Camera-type eye (tissue), 1 donor: Measurements from ENCODE around the gene ERLEC1. TPM values are rescaled to one million over a fixed set of nuclear protein-coding genes. Genes with fewer than 3 reads are reported as not detected.

Experiments
- total RNA-seq: library from RNA; depleted of rRNA; stranded (reverse); fragments of >200 nt; gene quantifications from one replicate; pipeline ENCODE4 v1.2.3, GENCODE V29; 2014

The ERLEC1 gene
- 85.4 TPM for total RNA-seq

GRCh38 chr2:53786705-53787613 is at the start of gene ERLEC1, which contains the start of gene ASB3:
ERLEC1 (plus strand) TSS chr2:53787044; CDS start chr2:53787211, 167 bp downstream.
ASB3 (minus strand) TSS chr2:53786953; CDS start chr2:53765572, 21,381 bp downstream.

GRCh38 chr2:53767405-53768241 is 19.2 kb upstream of the ERLEC1 start, which contains the start of gene CHAC2:
CHAC2 (plus strand) TSS chr2:53767804; CDS start chr2:53767887, 83 bp downstream.

DNA sequence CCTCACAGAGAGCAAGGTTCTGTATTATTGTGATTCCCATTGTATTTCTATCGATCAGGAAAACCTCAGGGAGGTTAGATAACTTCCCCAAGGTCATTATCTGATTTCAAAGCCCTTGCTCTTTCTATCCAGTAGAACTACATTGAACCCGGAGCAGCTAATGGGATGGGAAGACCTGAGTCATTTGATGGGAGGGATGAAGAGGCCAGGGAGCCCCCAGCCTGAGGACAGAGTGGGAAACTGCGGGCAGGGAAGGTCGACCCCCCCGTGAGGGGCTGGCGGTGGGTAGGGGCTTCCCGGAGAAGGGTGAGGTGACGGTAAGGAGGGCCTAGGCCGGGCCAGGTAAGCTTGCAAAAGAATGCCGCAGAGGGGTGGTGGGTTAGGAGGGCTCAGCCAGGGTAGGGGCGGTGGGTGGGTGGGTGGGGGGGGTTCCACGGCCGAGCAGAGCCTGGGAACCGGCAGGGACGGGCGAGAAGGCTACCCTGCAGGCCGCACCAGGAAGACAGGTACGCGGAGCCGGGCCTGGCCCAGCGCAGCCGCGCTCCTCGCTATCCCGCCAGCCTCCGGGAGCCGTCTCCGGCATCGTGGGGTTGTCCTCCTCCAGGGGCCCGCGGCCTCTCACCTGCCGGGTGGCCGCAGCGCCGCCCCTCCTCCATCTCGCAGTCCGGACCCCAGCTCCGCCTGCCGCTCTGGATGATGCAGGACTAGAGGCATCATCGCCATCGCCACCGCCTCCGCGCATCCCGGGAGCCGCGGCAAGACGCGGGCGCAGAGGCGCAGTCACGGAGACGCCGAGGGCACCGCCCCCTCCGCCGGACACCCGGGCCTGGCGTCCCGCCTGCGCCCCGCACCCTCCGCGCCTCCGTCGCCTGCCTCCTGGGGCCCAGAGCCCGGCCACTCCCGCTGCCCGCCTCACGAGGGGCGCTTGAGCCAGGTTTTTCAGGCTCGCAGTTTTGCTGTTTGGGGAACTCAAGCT is 72.7 kb downstream of the ERLEC1 start, which contains the start of gene GPR75:
GPR75 (minus strand) TSS at position 762 of the 976 bp plus-strand sequence. CDS start 5,211 bp downstream, outside the sequence.

Other genes starting within 250 kb of the ERLEC1 start
- 2.2 TPM for gene CHAC2, start 19.2 kb upstream of the ERLEC1 start, total RNA-seq
- 69.9 TPM for gene ASB3, start 91 bp upstream of the ERLEC1 start, total RNA-seq
- 4.2 TPM for gene GPR75, start 72.9 kb downstream of the ERLEC1 start, total RNA-seq
- 69.7 TPM for gene PSME4, start 183.9 kb downstream of the ERLEC1 start, total RNA-seq